ENCODE results near the gene SMG7.

- TF ChIP-seq CTCF (IDR thresholded peaks at IDR 0.05 in 2 of 3, conservative IDR thresholded peaks at IDR 0.05 in 1 of 3; ENCODE audit: borderline replicate concordance in 1 of 3, insufficient read depth in 1 of 3, low read depth in 2 of 3, low read length in 2 of 3) (no peak), POLR2A (IDR thresholded peaks at IDR 0.05; ENCODE audit: borderline replicate concordance, extremely low read depth, insufficient read depth, insufficient read length) (no peak), ZFX (IDR thresholded peaks at IDR 0.05) (no peak), CBX3 (IDR thresholded peaks at IDR 0.05; ENCODE audit: low read depth) (no peak), CEBPB (IDR thresholded peaks at IDR 0.05; ENCODE audit: low read depth) (no peak; the same call in 1 of the 2 replicates), YY1 (IDR thresholded peaks at IDR 0.05; ENCODE audit: extremely low read depth, insufficient replicate concordance, low read depth, low read length) (no peak), RAD21 (IDR thresholded peaks at IDR 0.05; ENCODE audit: low read depth) (no peak), EZH2 (IDR thresholded peaks at IDR 0.05) (no peak), SRF (IDR thresholded peaks at IDR 0.05; ENCODE audit: low read depth) (no peak)
Observed at GRCh38 chr1:183467687-183468086, 4.6 kb upstream of the SMG7 start.
